Testis (tissue), 3 donors: ENCODE data around the gene TUBB. TPM values are rescaled to one million over a fixed set of nuclear protein-coding genes. Genes with fewer than 3 reads are reported as not detected.

Experiments used
- DNase-seq: peaks from one replicate; pipeline ENCODE4 v3.0.0-alpha.2; 2019
- H3K27ac ChIP-seq, 2 donors: fragments of 200-600 bp; sonication (generic); one replicate each; pipeline ENCODE4 v1.5.1; 2019
- H3K27me3 ChIP-seq: fragments of 200-600 bp; sonication (generic); one replicate; pipeline ENCODE4 v1.5.1; 2019
- H3K36me3 ChIP-seq: fragments of 200-600 bp; sonication (generic); one replicate; pipeline ENCODE4 v1.5.1; 2017; ENCODE audit warnings: low read depth; ENCODE audit errors: missing control alignments
- H3K4me1 ChIP-seq: fragments of 200-600 bp; sonication (generic); one replicate; pipeline ENCODE4 v1.5.1; 2019
- H3K4me3 ChIP-seq, 2 donors: fragments of 200-600 bp; sonication (generic); one replicate each; pipeline ENCODE4 v1.5.1; 2017 to 2019
- H3K9me3 ChIP-seq: fragments of 200-600 bp; sonication (generic); one replicate; pipeline ENCODE4 v1.5.1; 2017
- CTCF ChIP-seq, 3 experiments: fragments of 450-650 bp in 2 of 3; fragments of 200-600 bp in 1 of 3; sonication (generic) in 1 of 3; IDR thresholded peaks; one replicate each; pipeline ENCODE4 v1.5.1; 2016 to 2019; ENCODE audit warnings: antibody characterized with exemption in 3 of 3, mild to moderate bottlenecking in 2 of 3, moderate library complexity in 1 of 3
- POLR2A ChIP-seq: fragments of 450-650 bp; IDR thresholded peaks from one replicate; pipeline ENCODE4 v1.6.1; 2017; ENCODE audit warnings: antibody characterized with exemption, mild to moderate bottlenecking, moderate library complexity
- WGBS, 2 donors: methylation state at CpG; one replicate each; pipeline ENCODE4 v1.1.5; 2018; 5-methylcytosine and 5-hydroxymethylcytosine counted together
- intact Hi-C: fragments of 100-400 bp; cut with DNase I; formaldehyde crosslinking; loops from one replicate; pipeline ENCODE4 v1.15.1; 2023; ENCODE audit warnings: low total_unique reads
- polyA plus RNA-seq: library from polyadenylated mRNA; stranded (reverse); fragments of 350-450 nt; fragmentation: Illumina TruSeq; extraction: RNeasy Lipid Tissue Mini Kit (QIAGEN cat#74804); gene quantifications from one replicate; pipeline ENCODE4 v1.2.3, GENCODE V29; 2014; ENCODE audit warnings: low read depth, low replicate concordance; ENCODE audit not compliant: insufficient read depth
- total RNA-seq, 2 donors: library from RNA; depleted of rRNA; stranded (reverse); fragments of >200 nt; gene quantifications; one replicate each; pipeline ENCODE4 v1.2.3, GENCODE V29; 2016

Gene TUBB
- total and polyA plus RNA-seq, 3 donors from 2014 or later, result 173 to 309 (median 252) TPM

GRCh38 chr6:30759575-30760239 is 39.6 kb downstream of the TUBB start:
- no peak overlapping the region for H3K27ac ChIP-seq
- no peaks in the 10 kb centered on the region for H3K9me3 ChIP-seq
- intact Hi-C loops, result no loop called here
- no peak overlapping the region for H3K4me3 ChIP-seq
- 91 to 92% methylated on average over 9 to 10 of the region's 10 CpGs for WGBS, 2 donors
- H3K27me3 ChIP-seq, result no peaks in the 10 kb centered on the region
- TF ChIP-seq CTCF (IDR thresholded peaks at IDR 0.05) (no peak), POLR2A (no peak)
- peaks cover 4% of the 10 kb centered on the region for H3K4me1 ChIP-seq
- no peak for DNase-seq
- no peaks in the 10 kb centered on the region for H3K36me3 ChIP-seq

GRCh38 chr6:30760549-30760948 is 40.4 kb downstream of the TUBB start:
- Histone ChIP-seq H3K9me3 (no peaks in the 10 kb centered on the region), H3K27ac (no peak overlapping the region), H3K36me3 (no peaks in the 10 kb centered on the region), H3K4me1 (peaks cover 4% of the 10 kb centered on the region), H3K4me3 (no peak overlapping the region), H3K27me3 (no peaks in the 10 kb centered on the region)
- no peak for TF ChIP-seq POLR2A
- TF ChIP-seq CTCF (IDR thresholded peaks at IDR 0.05), result no peak
- 68 to 70% methylated on average over 8 of the region's 8 CpGs for WGBS, 2 donors
- intact Hi-C loops, result no loop called here
- DNase-seq, result no peak

DNA sequence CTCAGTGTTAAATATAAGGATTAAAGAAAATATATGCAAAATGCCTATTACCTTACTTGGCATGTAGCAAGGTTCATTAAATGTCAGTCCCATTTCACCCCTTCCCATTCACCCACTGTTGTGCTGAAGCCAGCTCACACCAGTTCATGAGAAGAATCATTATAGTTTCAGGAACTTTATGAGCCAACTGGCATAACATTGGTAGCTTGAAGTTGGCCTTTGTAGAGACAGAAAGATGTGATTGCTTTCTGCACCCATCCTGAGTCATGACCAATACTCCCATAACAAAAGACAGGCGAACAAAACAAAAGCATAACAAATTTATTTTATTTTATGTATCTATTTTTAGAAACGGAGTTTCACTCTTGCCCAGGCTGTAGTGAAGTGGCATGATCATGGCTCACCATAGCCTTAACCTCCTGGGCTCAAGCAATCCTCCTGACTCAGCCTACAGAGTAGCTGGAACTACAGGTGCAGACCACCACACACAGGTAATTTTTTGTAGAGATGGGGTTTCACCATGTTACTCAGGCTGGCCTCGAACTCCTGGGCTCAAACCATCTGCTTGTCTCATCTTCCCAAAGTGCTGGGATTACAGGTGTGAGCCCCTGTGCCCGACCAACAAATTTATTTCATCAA is 41.8 kb downstream of the TUBB start:
- no peaks in the 10 kb centered on the region for H3K36me3 ChIP-seq
- no peak for TF ChIP-seq CTCF (IDR thresholded peaks at IDR 0.05)
- no peak for TF ChIP-seq POLR2A
- H3K27ac ChIP-seq, result no peak overlapping the region
- no peak for DNase-seq
- WGBS, 2 donors, result 82 to 93% methylated on average over 4 of the region's 4 CpGs
- H3K4me1 ChIP-seq, result peaks cover 4% of the 10 kb centered on the region
- H3K4me3 ChIP-seq, result no peak overlapping the region
- intact Hi-C loops, result no loop called here
- H3K27me3 ChIP-seq, result no peaks in the 10 kb centered on the region
- H3K9me3 ChIP-seq, result no peaks in the 10 kb centered on the region

GRCh38 chr6:30763155-30763617 is 43.0 kb downstream of the TUBB start:
- Histone ChIP-seq H3K4me3 (no peak overlapping the region), H3K27ac (no peak overlapping the region), H3K36me3 (no peaks in the 10 kb centered on the region), H3K27me3 (no peaks in the 10 kb centered on the region), H3K4me1 (peaks cover 4% of the 10 kb centered on the region), H3K9me3 (no peaks in the 10 kb centered on the region)
- no peak for TF ChIP-seq CTCF (IDR thresholded peaks at IDR 0.05)
- no peak for TF ChIP-seq POLR2A
- intact Hi-C loops, result no loop called here
- DNase-seq, result no peak
- WGBS, 2 donors, result 86 to 94% methylated on average over 1 of the region's 1 CpG
